ENCODE results near the gene PTBP3. TPM values are rescaled to one million over a fixed set of nuclear protein-coding genes. Genes with fewer than 3 reads are reported as not detected.

PTBP3 gene
- polyA plus RNA-seq, 2 donors = 15.8 to 23.7 TPM

GRCh38 chr9:112184221-112184620 is 149.2 kb downstream of the PTBP3 start:
- H3K27ac ChIP-seq (ENCODE audit: low read depth in 2 of 2, low read length in 1 of 2) = no peak overlapping the region

GRCh38 chr9:112180387-112180881 is 153.0 kb downstream of the PTBP3 start:
- Histone ChIP-seq H3K27me3 (ENCODE audit: control insufficient read depth in 1 of 2, insufficient read depth in 2 of 2, low read length in 2 of 2) (no peaks in the 10 kb centered on the region), H3K36me3 (ENCODE audit: control insufficient read depth in 2 of 2, insufficient read depth in 2 of 2, low read length in 1 of 2) (no peaks in the 10 kb centered on the region), H3K27ac (ENCODE audit: low read depth in 2 of 2, low read length in 1 of 2) (no peak overlapping the region), H3K4me3 (ENCODE audit: low read depth in 1 of 2, low read length in 2 of 2) (no peak overlapping the region), H3K4me1 (ENCODE audit: control insufficient read depth in 2 of 2, insufficient read depth in 2 of 2, low read length in 1 of 2) (peaks cover 0 to 3% of the 10 kb centered on the region in 2 donors), H3K9me3 (ENCODE audit: control insufficient read depth in 2 of 2, insufficient read depth in 1 of 2, low read depth in 1 of 2, low read length in 1 of 2) (no peaks in the 10 kb centered on the region)
- WGBS, 2 donors = 31 to 32% methylated on average over 3 of the region's 3 CpGs

More at GRCh38 chr9:112184221-112184620, 149.2 kb downstream of the PTBP3 start:
- 83 to 85% methylated on average over 3 of the region's 3 CpGs for WGBS, 2 donors
- Histone ChIP-seq H3K4me3 (ENCODE audit: low read depth in 1 of 2, low read length in 2 of 2) (no peak overlapping the region), H3K27me3 (ENCODE audit: control insufficient read depth in 1 of 2, insufficient read depth in 2 of 2, low read length in 2 of 2) (no peaks in the 10 kb centered on the region), H3K9me3 (ENCODE audit: control insufficient read depth in 2 of 2, insufficient read depth in 1 of 2, low read depth in 1 of 2, low read length in 1 of 2) (no peaks in the 10 kb centered on the region), H3K36me3 (ENCODE audit: control insufficient read depth in 2 of 2, insufficient read depth in 2 of 2, low read length in 1 of 2) (no peaks in the 10 kb centered on the region), H3K4me1 (ENCODE audit: control insufficient read depth in 2 of 2, insufficient read depth in 2 of 2, low read length in 1 of 2) (no peaks in the 10 kb centered on the region)

- Histone ChIP-seq H3K27me3 (ENCODE audit: control insufficient read depth in 1 of 2, insufficient read depth in 2 of 2, low read length in 2 of 2) (no peaks in the 10 kb centered on the region), H3K4me1 (ENCODE audit: control insufficient read depth in 2 of 2, insufficient read depth in 2 of 2, low read length in 1 of 2) (peaks cover 0 to 5% of the 10 kb centered on the region in 2 donors), H3K36me3 (ENCODE audit: control insufficient read depth in 2 of 2, insufficient read depth in 2 of 2, low read length in 1 of 2) (no peaks in the 10 kb centered on the region), H3K27ac (ENCODE audit: low read depth in 2 of 2, low read length in 1 of 2) (no peak overlapping the region), H3K4me3 (ENCODE audit: low read depth in 1 of 2, low read length in 2 of 2) (no peak overlapping the region), H3K9me3 (ENCODE audit: control insufficient read depth in 2 of 2, insufficient read depth in 1 of 2, low read depth in 1 of 2, low read length in 1 of 2) (no peaks in the 10 kb centered on the region)
- 73 to 76% methylated on average over 4 of the region's 4 CpGs for WGBS, 2 donors
Observed at GRCh38 chr9:112179816-112180215, 153.6 kb downstream of the PTBP3 start.

- Histone ChIP-seq H3K27ac (ENCODE audit: low read depth in 2 of 2, low read length in 1 of 2) (no peak overlapping the region), H3K4me3 (ENCODE audit: low read depth in 1 of 2, low read length in 2 of 2) (no peak overlapping the region), H3K9me3 (ENCODE audit: control insufficient read depth in 2 of 2, insufficient read depth in 1 of 2, low read depth in 1 of 2, low read length in 1 of 2) (no peaks in the 10 kb centered on the region), H3K4me1 (ENCODE audit: control insufficient read depth in 2 of 2, insufficient read depth in 2 of 2, low read length in 1 of 2) (peaks cover 0 to 18% of the 10 kb centered on the region in 2 donors), H3K27me3 (ENCODE audit: control insufficient read depth in 1 of 2, insufficient read depth in 2 of 2, low read length in 2 of 2) (no peaks in the 10 kb centered on the region), H3K36me3 (ENCODE audit: control insufficient read depth in 2 of 2, insufficient read depth in 2 of 2, low read length in 1 of 2) (no peaks in the 10 kb centered on the region)
- WGBS, 2 donors = 60 to 75% methylated on average over 5 of the region's 5 CpGs
Observed at GRCh38 chr9:112176524-112176923, 156.9 kb downstream of the PTBP3 start.

- 82 to 84% methylated on average over 17 of the region's 17 CpGs for WGBS, 2 donors
- H3K36me3 ChIP-seq (ENCODE audit: control insufficient read depth in 2 of 2, insufficient read depth in 2 of 2, low read length in 1 of 2) = no peaks in the 10 kb centered on the region
- no peaks in the 10 kb centered on the region for H3K27me3 ChIP-seq (ENCODE audit: control insufficient read depth in 1 of 2, insufficient read depth in 2 of 2, low read length in 2 of 2)
- H3K4me3 ChIP-seq (ENCODE audit: low read depth in 1 of 2, low read length in 2 of 2) = peak overlapping the region; percentile 61 to 65
- no peaks in the 10 kb centered on the region for H3K9me3 ChIP-seq (ENCODE audit: control insufficient read depth in 2 of 2, insufficient read depth in 1 of 2, low read depth in 1 of 2, low read length in 1 of 2)
- peaks cover 0 to 18% of the 10 kb centered on the region in 2 donors for H3K4me1 ChIP-seq (ENCODE audit: control insufficient read depth in 2 of 2, insufficient read depth in 2 of 2, low read length in 1 of 2)
- H3K27ac ChIP-seq (ENCODE audit: low read depth in 2 of 2, low read length in 1 of 2) = peak overlapping the region in 1 of 2 donors; percentile 15
Observed at GRCh38 chr9:112175796-112176315, 157.6 kb downstream of the PTBP3 start.

- Histone ChIP-seq H3K4me1 (ENCODE audit: control insufficient read depth in 2 of 2, insufficient read depth in 2 of 2, low read length in 1 of 2) (peaks cover 0 to 18% of the 10 kb centered on the region in 2 donors), H3K27me3 (ENCODE audit: control insufficient read depth in 1 of 2, insufficient read depth in 2 of 2, low read length in 2 of 2) (no peaks in the 10 kb centered on the region), H3K9me3 (ENCODE audit: control insufficient read depth in 2 of 2, insufficient read depth in 1 of 2, low read depth in 1 of 2, low read length in 1 of 2) (no peaks in the 10 kb centered on the region), H3K27ac (ENCODE audit: low read depth in 2 of 2, low read length in 1 of 2) (peak within 1 kb of the TSS; percentile 88 to 91), H3K36me3 (ENCODE audit: control insufficient read depth in 2 of 2, insufficient read depth in 2 of 2, low read length in 1 of 2) (no peaks in the 10 kb centered on the region), H3K4me3 (ENCODE audit: low read depth in 1 of 2, low read length in 2 of 2) (peak within 1 kb of the TSS; percentile 61 to 65)
- WGBS, 2 donors = 5 to 6% methylated on average over 60 to 88 of the region's 88 CpGs
Observed at GRCh38 chr9:112174965-112175795, 158.2 kb downstream of the PTBP3 start, which contains the start of gene SUSD1. SUSD1 (minus strand) TSS chr9:112175297; CDS start chr9:112175235, 62 bp downstream.

GRCh38 chr9:112174222-112174964 is 159.0 kb downstream of the PTBP3 start:
- Histone ChIP-seq H3K36me3 (ENCODE audit: control insufficient read depth in 2 of 2, insufficient read depth in 2 of 2, low read length in 1 of 2) (no peaks in the 10 kb centered on the region), H3K9me3 (ENCODE audit: control insufficient read depth in 2 of 2, insufficient read depth in 1 of 2, low read depth in 1 of 2, low read length in 1 of 2) (no peaks in the 10 kb centered on the region), H3K4me1 (ENCODE audit: control insufficient read depth in 2 of 2, insufficient read depth in 2 of 2, low read length in 1 of 2) (peaks cover 0 to 18% of the 10 kb centered on the region in 2 donors), H3K27me3 (ENCODE audit: control insufficient read depth in 1 of 2, insufficient read depth in 2 of 2, low read length in 2 of 2) (no peaks in the 10 kb centered on the region), H3K4me3 (ENCODE audit: low read depth in 1 of 2, low read length in 2 of 2) (peak overlapping the region; percentile 61 to 65), H3K27ac (ENCODE audit: low read depth in 2 of 2, low read length in 1 of 2) (peak overlapping the region; percentile 88 to 91)
- 2 to 3% methylated on average over 40 to 42 of the region's 42 CpGs for WGBS, 2 donors

- 83 to 85% methylated on average over 18 of the region's 18 CpGs for WGBS, 2 donors
- no peaks in the 10 kb centered on the region for H3K27me3 ChIP-seq (ENCODE audit: control insufficient read depth in 1 of 2, insufficient read depth in 2 of 2, low read length in 2 of 2)
- H3K4me1 ChIP-seq (ENCODE audit: control insufficient read depth in 2 of 2, insufficient read depth in 2 of 2, low read length in 1 of 2) = peaks cover 0 to 18% of the 10 kb centered on the region in 2 donors
- peak overlapping the region in 1 of 2 donors; percentile 61 for H3K4me3 ChIP-seq (ENCODE audit: low read depth in 1 of 2, low read length in 2 of 2)
- no peaks in the 10 kb centered on the region for H3K9me3 ChIP-seq (ENCODE audit: control insufficient read depth in 2 of 2, insufficient read depth in 1 of 2, low read depth in 1 of 2, low read length in 1 of 2)
- no peaks in the 10 kb centered on the region for H3K36me3 ChIP-seq (ENCODE audit: control insufficient read depth in 2 of 2, insufficient read depth in 2 of 2, low read length in 1 of 2)
- peak overlapping the region; percentile 88 to 91 for H3K27ac ChIP-seq (ENCODE audit: low read depth in 2 of 2, low read length in 1 of 2)
Observed at GRCh38 chr9:112173489-112174221, 159.8 kb downstream of the PTBP3 start.

GRCh38 chr9:112170968-112171367 is 162.5 kb downstream of the PTBP3 start:
- Histone ChIP-seq H3K4me3 (ENCODE audit: low read depth in 1 of 2, low read length in 2 of 2) (no peak overlapping the region), H3K4me1 (ENCODE audit: control insufficient read depth in 2 of 2, insufficient read depth in 2 of 2, low read length in 1 of 2) (peaks cover 0 to 18% of the 10 kb centered on the region in 2 donors), H3K27ac (ENCODE audit: low read depth in 2 of 2, low read length in 1 of 2) (peak overlapping the region; percentile 65 to 80), H3K9me3 (ENCODE audit: control insufficient read depth in 2 of 2, insufficient read depth in 1 of 2, low read depth in 1 of 2, low read length in 1 of 2) (no peaks in the 10 kb centered on the region), H3K27me3 (ENCODE audit: control insufficient read depth in 1 of 2, insufficient read depth in 2 of 2, low read length in 2 of 2) (no peaks in the 10 kb centered on the region), H3K36me3 (ENCODE audit: control insufficient read depth in 2 of 2, insufficient read depth in 2 of 2, low read length in 1 of 2) (no peaks in the 10 kb centered on the region)
- WGBS, 2 donors = 78 to 85% methylated on average over 5 of the region's 5 CpGs
